Upper lobe of left lung (tissue), 6 donors: ENCODE results near the gene SMYD5. TPM values are rescaled to one million over a fixed set of nuclear protein-coding genes. Genes with fewer than 3 reads are reported as not detected.
A peak's percentile ranks its signal among the peaks of the same experiment; 100 is the strongest.

Experiments
- ATAC-seq, 2 donors: fragments of 200-7000 bp; cut with Tn5 transposase; one replicate each; pipeline ENCODE4 v1.9.1; 2022; ENCODE audit warnings: mild to moderate bottlenecking in 2 of 2, moderate library complexity in 2 of 2; ENCODE audit not compliant: low FRiP score in 2 of 2
- DNase-seq, 2 donors: peaks; one replicate each; pipeline ENCODE4 v3.0.0-alpha.2; 2019 to 2020
- H3K27ac ChIP-seq, 4 donors: fragments of 200-600 bp; sonication (generic); one replicate each; pipeline ENCODE4 v1.5.1; 2016 to 2019
- H3K27me3 ChIP-seq, 4 donors: fragments of 200-600 bp; sonication (generic); one replicate each; pipeline ENCODE4 v1.5.1; 2017 to 2019
- H3K36me3 ChIP-seq, 4 donors: fragments of 200-600 bp; sonication (generic); one replicate each; pipeline ENCODE4 v1.5.1; 2016 to 2019
- H3K4me1 ChIP-seq, 4 donors: fragments of 200-600 bp; sonication (generic); one replicate each; pipeline ENCODE4 v1.5.1; 2018 to 2019
- H3K4me3 ChIP-seq, 4 donors: fragments of 200-600 bp; sonication (generic); one replicate each; pipeline ENCODE4 v1.5.1; 2017 to 2019; ENCODE audit warnings: mild to moderate bottlenecking in 2 of 4, moderate library complexity in 1 of 4
- H3K9me3 ChIP-seq, 4 donors: fragments of 200-600 bp; sonication (generic); one replicate each; pipeline ENCODE4 v1.5.1; 2018 to 2019
- EP300 ChIP-seq, 4 donors: sonication (generic); formaldehyde crosslinking; IDR thresholded peaks; one replicate each; pipeline ENCODE4 v1.5.1; 2017; ENCODE audit warnings: antibody characterized with exemption in 4 of 4, control low read depth in 2 of 4
- POLR2A ChIP-seq, 4 donors: fragments of 450-650 bp; IDR thresholded peaks; one replicate each; pipeline ENCODE4 v1.5.1; 2016 to 2017; ENCODE audit warnings: antibody characterized with exemption in 4 of 4, mild to moderate bottlenecking in 2 of 4
- POLR2AphosphoS5 ChIP-seq, 2 donors: sonication (generic); formaldehyde crosslinking; IDR thresholded peaks; one replicate each; pipeline ENCODE4 v1.5.1; 2017; ENCODE audit warnings: antibody characterized with exemption in 2 of 2
- WGBS, 2 donors: methylation state at CpG; one replicate each; pipeline ENCODE4 v1.1.5; 2017 to 2018; 5-methylcytosine and 5-hydroxymethylcytosine counted together
- total RNA-seq, 6 donors: library from RNA; depleted of rRNA in 4 of 6; stranded (reverse); fragments of >200 nt in 4 of 6; gene quantifications; one replicate each; pipeline versions ENCODE4 v1.1.0 to v1.2.1, GENCODE V29; 2016 to 2021
- TF ChIP-seq, protein P1 (sequence below), 6 experiments: fragments of 450-650 bp in 4 of 6; fragments of 200-600 bp in 2 of 6; sonication (generic) in 2 of 6; IDR thresholded peaks; one replicate each; pipeline ENCODE4 v1.5.1; 2016 to 2019; ENCODE audit warnings: antibody characterized with exemption in 6 of 6
- donor health status: DM: no; HTN: no; CAD: no; lungs with moderate emphysema.
- donor health status: DM: no; HTN: yes; CAD: no; lungs with severe emphysema.

SMYD5 gene
- total RNA-seq, 6 donors from 2014 or later, result 18.1 to 58.8 (median 21.2) TPM

DNA sequence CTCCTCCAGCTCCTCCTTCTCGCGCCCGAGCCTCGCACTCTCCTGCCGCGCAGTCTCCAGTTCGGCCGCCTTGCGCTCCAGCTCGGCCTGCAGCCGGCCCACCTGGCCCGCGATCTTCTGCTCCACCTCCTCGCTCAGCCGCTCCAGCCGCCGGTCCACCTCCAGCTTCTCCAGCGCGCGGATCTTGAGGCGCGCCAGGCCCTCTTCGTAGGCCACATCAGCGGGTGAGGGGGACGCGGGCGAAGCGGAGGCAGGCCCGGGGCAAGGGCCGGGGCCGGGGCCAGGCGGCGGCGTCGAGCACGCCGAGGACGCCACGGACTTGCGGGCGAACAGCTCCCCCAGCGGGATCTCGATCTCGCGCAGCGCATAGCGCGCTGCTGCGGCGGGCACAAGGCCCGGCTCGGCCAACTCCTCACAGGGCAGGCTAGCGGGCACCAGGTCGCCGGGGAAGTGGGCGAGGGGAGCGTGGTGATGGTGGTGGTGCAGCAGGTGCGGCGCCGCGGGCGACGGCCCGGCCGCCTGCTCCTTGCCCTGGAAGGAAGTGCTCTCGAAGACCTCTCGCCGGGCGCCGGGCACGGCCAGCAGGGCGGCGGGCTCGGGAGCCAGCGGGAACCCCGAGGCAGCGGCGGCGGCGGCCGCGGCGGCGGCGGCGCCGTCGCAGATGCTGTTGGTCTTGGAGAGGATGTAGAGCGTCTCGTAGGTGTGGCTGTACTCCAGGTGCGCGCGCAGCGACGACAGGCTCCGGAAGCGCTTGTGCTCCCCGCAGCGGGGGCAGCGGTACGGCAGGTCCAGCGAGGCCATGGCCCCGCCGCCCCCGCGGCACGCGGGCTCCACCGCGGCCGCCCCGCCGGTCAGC is 55.0 kb downstream of the SMYD5 start:
- WGBS, 2 donors, result 21 to 60% methylated on average over 20 to 62 of the region's 113 CpGs
- H3K4me1 ChIP-seq, result peaks cover 5 to 13% (median 6%) of the 10 kb centered on the region in 4 donors
- H3K4me3 ChIP-seq, result peak overlapping the region in 3 of 4 donors; percentile 22 to 38 (median 28)
- H3K27ac ChIP-seq, result no peak overlapping the region
- TF ChIP-seq POLR2A (IDR thresholded peaks at IDR 0.05), result no peak
- TF ChIP-seq, protein P1, sequence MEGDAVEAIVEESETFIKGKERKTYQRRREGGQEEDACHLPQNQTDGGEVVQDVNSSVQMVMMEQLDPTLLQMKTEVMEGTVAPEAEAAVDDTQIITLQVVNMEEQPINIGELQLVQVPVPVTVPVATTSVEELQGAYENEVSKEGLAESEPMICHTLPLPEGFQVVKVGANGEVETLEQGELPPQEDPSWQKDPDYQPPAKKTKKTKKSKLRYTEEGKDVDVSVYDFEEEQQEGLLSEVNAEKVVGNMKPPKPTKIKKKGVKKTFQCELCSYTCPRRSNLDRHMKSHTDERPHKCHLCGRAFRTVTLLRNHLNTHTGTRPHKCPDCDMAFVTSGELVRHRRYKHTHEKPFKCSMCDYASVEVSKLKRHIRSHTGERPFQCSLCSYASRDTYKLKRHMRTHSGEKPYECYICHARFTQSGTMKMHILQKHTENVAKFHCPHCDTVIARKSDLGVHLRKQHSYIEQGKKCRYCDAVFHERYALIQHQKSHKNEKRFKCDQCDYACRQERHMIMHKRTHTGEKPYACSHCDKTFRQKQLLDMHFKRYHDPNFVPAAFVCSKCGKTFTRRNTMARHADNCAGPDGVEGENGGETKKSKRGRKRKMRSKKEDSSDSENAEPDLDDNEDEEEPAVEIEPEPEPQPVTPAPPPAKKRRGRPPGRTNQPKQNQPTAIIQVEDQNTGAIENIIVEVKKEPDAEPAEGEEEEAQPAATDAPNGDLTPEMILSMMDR (IDR thresholded peaks at IDR 0.05), result peak in 2 of 6 experiments; percentile 13 to 19
- no peak for TF ChIP-seq EP300 (IDR thresholded peaks at IDR 0.05)
- no peaks in the 10 kb centered on the region for H3K9me3 ChIP-seq
- peak; percentile 35 to 91 for DNase-seq
- peaks cover 0 to 18% (median 1%) of the 10 kb centered on the region in 4 donors for H3K27me3 ChIP-seq
- H3K36me3 ChIP-seq, result no peaks in the 10 kb centered on the region
- ATAC-seq, result peak in 1 of 2 donors; percentile 16

- 32 to 52% methylated on average over 9 to 19 of the region's 22 CpGs for WGBS, 2 donors
- Histone ChIP-seq H3K4me1 (peaks cover 5 to 13% (median 6%) of the 10 kb centered on the region in 4 donors), H3K27ac (no peak overlapping the region), H3K4me3 (peak overlapping the region in 3 of 4 donors; percentile 22 to 38 (median 28)), H3K27me3 (peaks cover 0 to 18% (median 1%) of the 10 kb centered on the region in 4 donors), H3K36me3 (no peaks in the 10 kb centered on the region), H3K9me3 (no peaks in the 10 kb centered on the region)
- TF ChIP-seq POLR2AphosphoS5 (IDR thresholded peaks at IDR 0.05), result no peak
- TF ChIP-seq, protein P1 (IDR thresholded peaks at IDR 0.05), result no peak
- TF ChIP-seq POLR2A (IDR thresholded peaks at IDR 0.05), result no peak
- TF ChIP-seq EP300 (IDR thresholded peaks at IDR 0.05), result no peak
- ATAC-seq, result no peak
- DNase-seq, result no peak
Observed at GRCh38 chr2:73269686-73270465, 55.8 kb downstream of the SMYD5 start.

DNA sequence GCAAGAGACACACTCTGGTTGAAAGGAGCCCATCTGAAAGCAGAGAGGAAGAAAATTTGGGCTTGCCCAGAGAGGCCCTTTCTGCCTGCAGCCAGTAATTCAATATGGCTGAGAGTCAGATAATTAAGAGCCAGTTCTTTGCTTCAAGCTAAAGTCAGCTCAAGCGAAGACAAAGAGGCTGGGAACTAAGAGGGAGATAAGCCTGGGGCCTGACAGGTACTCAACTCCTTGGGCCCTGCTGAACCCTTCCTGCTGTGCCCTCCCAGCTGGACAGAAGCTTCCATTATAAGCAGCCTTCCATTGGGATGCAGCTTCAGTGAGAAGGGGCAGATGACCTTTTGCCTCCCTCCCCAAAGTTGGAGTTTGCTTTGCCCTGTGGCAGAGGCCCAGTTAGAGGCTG is 58.2 kb downstream of the SMYD5 start:
- ATAC-seq (no peak), DNase-seq (no peak)
- Histone ChIP-seq H3K4me1 (peaks cover 5 to 13% (median 6%) of the 10 kb centered on the region in 4 donors), H3K27ac (no peak overlapping the region), H3K4me3 (no peak overlapping the region), H3K9me3 (no peaks in the 10 kb centered on the region), H3K27me3 (peaks cover 0 to 18% (median 1%) of the 10 kb centered on the region in 4 donors), H3K36me3 (no peaks in the 10 kb centered on the region)
- WGBS, 2 donors, result 67 to 93% methylated on average over 1 of the region's 1 CpG
- TF ChIP-seq EP300 (IDR thresholded peaks at IDR 0.05), result no peak
- TF ChIP-seq, protein P1 (IDR thresholded peaks at IDR 0.05), result no peak

Other genes with a start within 250 kb of the SMYD5 start
- 10 to 100 TPM; 10.8 to 44.0 (median 13.7) TPM for gene SFXN5, start 142.5 kb upstream of the SMYD5 start, total RNA-seq
- gene RAB11FIP5, start 101.3 kb upstream of the SMYD5 start, total RNA-seq, result 10 to 100 TPM; 21.0 to 35.3 (median 29.9) TPM
- gene NOTO, start 11.7 kb upstream of the SMYD5 start, total RNA-seq, result under 1 TPM in 3 of 6 donors, not detected in 3; 0.09 to 0.15 (median 0.10) TPM
- gene PRADC1, start 19.0 kb downstream of the SMYD5 start, total RNA-seq, result 10 to 100 TPM in 5 of 6 donors, 1 to 10 TPM in 1; 6.7 to 21.6 (median 16.3) TPM
- 100 to 1,000 TPM in 5 of 6 donors, 10 to 100 TPM in 1; 70.2 to 183 (median 129) TPM for gene CCT7, start 20.1 kb downstream of the SMYD5 start, total RNA-seq
- 1 to 10 TPM; 1.5 to 9.4 (median 3.9) TPM for gene FBXO41, start 70.2 kb downstream of the SMYD5 start, total RNA-seq
- under 1 TPM in 1 of 6 donors, not detected in 5; 0.10 TPM for gene EGR4, start 79.3 kb downstream of the SMYD5 start, total RNA-seq
- gene ALMS1, start 171.6 kb downstream of the SMYD5 start, total RNA-seq, result 10 to 100 TPM; 15.2 to 56.6 (median 25.7) TPM